Peyer's patch (tissue), 4 donors: ENCODE measurements around the gene SPPL3.

Experiments used
- CTCF ChIP-seq, 6 experiments: fragments of 450-650 bp in 4 of 6; fragments of 200-600 bp in 2 of 6; sonication (generic) in 1 of 6; IDR thresholded peaks; one replicate each; pipeline ENCODE4 v1.5.1; 2017 to 2019; ENCODE audit warnings: antibody characterized with exemption in 6 of 6, mild to moderate bottlenecking in 3 of 6, moderate library complexity in 1 of 6
- POLR2A ChIP-seq, 2 donors: fragments of 450-650 bp; IDR thresholded peaks; one replicate each; pipeline ENCODE4 v1.5.1; 2017; ENCODE audit warnings: antibody characterized with exemption in 2 of 2, mild to moderate bottlenecking in 2 of 2, moderate library complexity in 2 of 2

GRCh38 chr12:120757226-120757742 is 146.9 kb downstream of the SPPL3 start:
- TF ChIP-seq POLR2A (IDR thresholded peaks at IDR 0.05) (no peak), CTCF (IDR thresholded peaks at IDR 0.05) (no peak)
